ENCODE results near the gene RHOH. TPM values are rescaled to one million over a fixed set of nuclear protein-coding genes. Genes with fewer than 3 reads are reported as not detected.

The RHOH gene
- total and polyA plus RNA-seq, 2 of the 13 experiments (the other 11 are each of a cell fraction or from before 2014, with no cell fraction given) = 0.57 TPM; not detected in 1

- no peak overlapping the region for H3K27ac ChIP-seq (ENCODE audit: extremely low read length, insufficient read depth, low read length)
Measured at GRCh38 chr4:40261231-40262076, 64.6 kb downstream of the RHOH start.

More at GRCh38 chr4:40261231-40262076, 64.6 kb downstream of the RHOH start:
- 0 out of 2 replicates have a peak overlapping the region, but pooled peaks have one; percentile 8 for H3K4me2 ChIP-seq (ENCODE audit: low read depth, low read length)
- BruUV-seq (replicated peaks) = no TSS peak
- no peaks in the 10 kb centered on the region for H3K27me3 ChIP-seq (ENCODE audit: control insufficient read depth in 1 of 2, insufficient read depth in 2 of 2, low read length in 2 of 2)
- CTCF ChIA-PET (ENCODE audit: low intra/inter-chr PET ratio, low total read pairs) = no interaction called here
- DNase-seq (ENCODE audit: low spot score) (peak; percentile 41), FAIRE-seq (no peak), ATAC-seq (peak; percentile 41; the same call in 2 of the 3 replicates)
- no peaks in the 10 kb centered on the region for H4K20me1 ChIP-seq (ENCODE audit: insufficient read depth, low read length)
- no peaks in the 10 kb centered on the region for H3K36me3 ChIP-seq (replicated peaks in 1 of 2; ENCODE audit: control insufficient read depth in 1 of 2, insufficient read depth in 2 of 2, low read length in 2 of 2)
- WGBS (ENCODE audit: low lambda C conversion rate) = 0% methylated on average over 4 of the region's 9 CpGs
- H2AFZ ChIP-seq (ENCODE audit: low read length) = no peak overlapping the region
- POLR2A ChIA-PET = no interaction called here
- no peaks in the 10 kb centered on the region for H3K79me2 ChIP-seq (ENCODE audit: insufficient read depth, low read length)
- TF ChIP-seq ZNF24 (IDR thresholded peaks at IDR 0.05) = peak; percentile 55; the same call in 1 of the 2 replicates
- TF ChIP-seq TERF1 (CRISPR knock-in tag; IDR thresholded peaks at IDR 0.05) = no peak
- peak; percentile 97 for TF ChIP-seq ZNF253 (CRISPR knock-in tag; IDR thresholded peaks at IDR 0.05; ENCODE audit: borderline replicate concordance)
- TF ChIP-seq SOX6 (IDR thresholded peaks at IDR 0.05) = no peak
- TF ChIP-seq SOX6 (CRISPR knock-in tag; IDR thresholded peaks at IDR 0.05) = peak; percentile 74
- TF ChIP-seq MXD1 (CRISPR knock-in tag; IDR thresholded peaks at IDR 0.05) = no peak
- TF ChIP-seq ZBTB26 (CRISPR knock-in tag; IDR thresholded peaks at IDR 0.05; ENCODE audit: borderline replicate concordance) = peak; percentile 76; the same call in 1 of the 2 replicates
- TF ChIP-seq SOX13 (IDR thresholded peaks at IDR 0.05) = no peak
- TF ChIP-seq SOX13 (CRISPR knock-in tag; conservative IDR thresholded peaks at IDR 0.05 in 1 of 2, IDR thresholded peaks at IDR 0.05 in 1 of 2) = peak in 1 of 2 experiments; percentile 59; a peak in 2 of 4 replicates
- 0 out of 4 replicates have a peak, but pooled peaks of 1 of the 2 experiments have one; percentile 11 for TF ChIP-seq EP300 (IDR thresholded peaks at IDR 0.05; ENCODE audit: low read depth in 2 of 2, low read length in 2 of 2)
- TF ChIP-seq EP300 (CRISPR knock-in tag; IDR thresholded peaks at IDR 0.05; ENCODE audit: borderline replicate concordance) = no peak
- peak; percentile 66 for TF ChIP-seq PATZ1 (CRISPR knock-in tag; IDR thresholded peaks at IDR 0.05)
- no peak for TF ChIP-seq ZNF180 (CRISPR knock-in tag; IDR thresholded peaks at IDR 0.05; ENCODE audit: borderline replicate concordance, low read depth)
- intact Hi-C loops (cut with micrococcal nuclease; ENCODE audit: unreplicated experiment) (no loop called here), in situ Hi-C loops (cut with HindIII; ENCODE audit: extremely low pct_ligation_motif_present, low pct_unique_long_range_greater_than_20kb) (no loop called here)
- peaks cover 14% of the 10 kb centered on the region for H3K9me3 ChIP-seq (ENCODE audit: low read length)
- no peak overlapping the region for H3K9ac ChIP-seq (ENCODE audit: insufficient read depth, low read depth, low read length)
- H3K4me1 ChIP-seq (ENCODE audit: insufficient read depth, low read length) = peaks cover 17% of the 10 kb centered on the region
- no peak overlapping the region for H3K4me3 ChIP-seq (replicated peaks in 1 of 3; ENCODE audit: insufficient read depth in 1 of 3, low read depth in 2 of 3, low read length in 3 of 3)

Data from HepG2 (cell line).